GM23248 (cell line): ENCODE measurements around the gene ISCA2.

Source experiments
- EZH2 ChIP-seq: fragments of 200-600 bp; sonication (generic); IDR thresholded peaks from 2 replicates; pipeline ENCODE4 v1.6.1; 2018; ENCODE audit warnings: antibody characterized with exemption, mild to moderate bottlenecking; ENCODE audit not compliant: insufficient read depth, poor library complexity, severe bottlenecking
- EZH2phosphoT487 ChIP-seq: fragments of 200-600 bp; sonication (generic); IDR thresholded peaks from 2 replicates; pipeline ENCODE4 v1.6.1; 2018; ENCODE audit warnings: antibody characterized with exemption, moderate library complexity, mild to moderate bottlenecking, low read depth; ENCODE audit not compliant: insufficient read depth

GRCh38 chr14:74503938-74504335 lies 10.4 kb downstream of the ISCA2 start:
- no peak for TF ChIP-seq EZH2
- no peak for TF ChIP-seq EZH2phosphoT487
